NCI-H1417 (cell line): ENCODE results near the gene PTGDS.

Source experiments
- DNase-seq, 3 experiments: peaks; one replicate each; lab custom pipeline; 2025; lab: John Stamatoyannopoulos, UW

The PTGDS gene

DNA sequence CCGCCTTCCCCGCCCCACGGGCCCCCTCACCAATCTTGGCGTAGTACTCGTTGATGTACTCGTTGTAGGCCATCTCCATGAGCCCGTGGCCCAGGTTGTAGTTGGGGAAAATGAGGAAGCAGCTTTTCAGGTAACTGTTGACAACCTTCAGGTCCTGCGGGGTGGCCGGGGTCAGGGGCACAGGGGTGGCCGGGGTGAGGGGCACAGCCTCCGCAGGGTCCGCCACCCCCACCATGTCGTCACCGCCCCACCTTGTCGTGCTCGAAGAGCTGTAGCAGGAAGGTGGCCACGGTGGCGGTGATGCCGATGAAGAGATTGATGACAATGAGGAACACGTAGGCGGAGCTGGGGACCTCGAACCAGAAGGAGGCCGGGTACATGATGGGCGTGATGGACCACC lies 33.9 kb downstream of the PTGDS start:
- no peak for DNase-seq

DNA sequence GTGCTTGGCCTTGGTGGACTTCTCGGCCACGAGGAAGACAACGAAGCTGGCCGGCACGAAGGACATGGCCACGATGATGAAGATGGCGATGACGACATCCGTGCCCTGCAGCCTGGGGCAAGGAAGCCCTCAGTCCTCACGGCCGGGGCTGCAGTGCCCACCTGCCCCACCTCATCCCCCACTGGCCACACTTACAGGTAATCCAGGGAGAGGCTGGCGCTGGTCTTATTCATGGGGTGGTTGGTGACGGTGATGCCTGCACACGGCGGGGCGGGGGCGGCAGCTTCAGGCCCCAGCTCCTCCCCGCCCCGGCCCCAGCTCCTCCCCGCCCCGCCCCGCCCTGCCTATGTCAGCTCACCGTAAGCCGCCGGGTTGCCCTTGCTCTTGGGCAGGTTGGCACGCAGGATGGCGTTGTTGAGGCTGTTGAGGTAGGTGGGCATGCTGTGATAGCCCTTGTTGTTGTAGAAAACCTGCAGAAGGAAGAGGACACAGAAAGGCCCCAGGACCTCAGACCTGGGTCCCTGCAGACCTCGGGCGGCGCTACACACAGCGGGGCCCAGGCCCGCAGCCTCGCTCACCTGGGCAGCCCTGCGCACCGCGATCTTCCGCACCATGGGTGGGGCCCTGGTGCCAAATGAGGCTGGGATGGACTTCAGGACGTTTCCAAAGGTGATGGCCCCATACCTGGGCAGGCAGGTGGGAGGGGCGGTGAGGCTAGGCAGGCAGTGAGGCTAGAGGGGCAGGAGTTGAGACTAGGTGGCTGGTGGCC lies 34.8 kb downstream of the PTGDS start:
- DNase-seq = no peak

DNA sequence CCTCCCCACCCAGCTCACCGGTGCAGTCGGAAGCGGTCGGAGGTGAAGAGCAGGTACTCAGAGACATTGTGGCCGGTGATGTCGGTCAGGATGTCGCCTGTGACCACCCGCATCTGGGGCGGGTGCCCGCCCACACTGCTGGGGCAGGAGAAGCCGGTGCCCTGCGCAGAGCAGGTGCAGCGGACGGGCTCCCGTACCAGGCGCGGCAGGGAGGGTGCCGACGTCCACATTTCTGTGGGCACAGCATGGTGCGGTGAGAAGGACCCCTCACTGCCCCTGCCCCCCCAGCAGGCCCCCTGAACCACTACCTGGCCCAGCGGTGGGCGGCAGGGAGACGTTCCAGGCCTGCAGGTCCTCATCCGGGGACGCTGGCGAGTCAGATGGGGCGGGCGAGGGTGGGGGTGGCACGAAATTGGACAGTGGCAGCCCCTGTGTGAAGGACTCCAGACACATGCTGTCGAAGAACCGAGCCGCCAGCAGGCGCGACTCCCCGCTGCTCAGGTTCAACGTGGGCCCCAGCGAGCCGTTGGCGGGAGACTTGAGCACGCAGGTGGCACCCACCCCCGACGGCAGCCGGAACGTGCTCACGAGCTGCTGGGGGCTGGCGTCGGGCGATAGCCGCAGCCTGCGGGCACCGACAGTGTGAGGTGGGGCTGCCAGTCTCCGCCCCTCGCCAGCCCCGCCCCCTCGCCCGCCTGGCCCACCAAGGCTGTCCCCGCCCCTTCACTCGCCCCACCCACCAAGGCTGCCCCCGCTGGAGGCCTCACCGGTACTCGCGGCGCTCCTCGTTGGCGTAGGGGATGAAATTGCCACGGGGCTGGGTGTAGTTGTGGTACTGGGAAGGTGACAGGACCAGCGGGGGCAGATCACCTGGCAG lies 35.6 kb downstream of the PTGDS start:
- DNase-seq = no peak

DNA sequence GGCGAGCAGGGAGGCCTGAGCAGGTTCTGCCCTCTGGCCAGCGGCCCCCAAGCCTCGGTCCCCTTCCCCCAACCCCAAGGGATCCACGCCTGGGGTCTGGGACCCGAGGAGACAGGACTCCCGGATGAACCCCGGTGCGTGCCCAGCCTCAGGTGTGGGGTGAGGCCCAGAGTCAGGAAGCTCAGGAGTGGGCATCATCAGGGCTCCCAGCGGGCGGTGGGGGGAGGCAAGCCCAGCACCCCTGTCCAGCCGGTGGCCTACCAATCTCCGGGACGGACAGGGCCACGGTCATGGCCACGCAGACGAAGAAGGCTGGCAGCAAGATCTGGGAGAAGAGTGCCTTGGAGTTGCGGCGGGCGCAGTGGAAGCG lies 36.3 kb downstream of the PTGDS start:
- no peak for DNase-seq

DNA sequence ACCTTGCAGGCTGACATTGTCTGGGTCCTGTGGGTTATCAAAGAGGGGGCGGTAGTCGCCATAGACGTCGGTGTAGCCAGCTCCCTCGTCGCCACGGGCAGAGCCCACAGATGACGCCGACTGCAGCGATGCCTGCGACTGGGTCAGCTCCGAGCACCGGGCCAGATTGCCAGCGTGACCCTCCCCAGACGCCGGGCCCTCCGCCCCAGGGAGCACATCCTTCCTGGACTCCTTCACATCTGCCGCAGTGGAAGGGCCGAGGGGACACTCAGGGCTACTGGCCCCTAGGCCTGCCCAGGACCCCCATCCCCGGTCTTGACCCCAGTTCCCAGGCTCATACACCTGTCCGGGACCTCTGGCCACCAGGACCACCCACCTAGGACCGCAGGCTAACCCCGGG lies 36.9 kb downstream of the PTGDS start:
- DNase-seq = no peak

DNA sequence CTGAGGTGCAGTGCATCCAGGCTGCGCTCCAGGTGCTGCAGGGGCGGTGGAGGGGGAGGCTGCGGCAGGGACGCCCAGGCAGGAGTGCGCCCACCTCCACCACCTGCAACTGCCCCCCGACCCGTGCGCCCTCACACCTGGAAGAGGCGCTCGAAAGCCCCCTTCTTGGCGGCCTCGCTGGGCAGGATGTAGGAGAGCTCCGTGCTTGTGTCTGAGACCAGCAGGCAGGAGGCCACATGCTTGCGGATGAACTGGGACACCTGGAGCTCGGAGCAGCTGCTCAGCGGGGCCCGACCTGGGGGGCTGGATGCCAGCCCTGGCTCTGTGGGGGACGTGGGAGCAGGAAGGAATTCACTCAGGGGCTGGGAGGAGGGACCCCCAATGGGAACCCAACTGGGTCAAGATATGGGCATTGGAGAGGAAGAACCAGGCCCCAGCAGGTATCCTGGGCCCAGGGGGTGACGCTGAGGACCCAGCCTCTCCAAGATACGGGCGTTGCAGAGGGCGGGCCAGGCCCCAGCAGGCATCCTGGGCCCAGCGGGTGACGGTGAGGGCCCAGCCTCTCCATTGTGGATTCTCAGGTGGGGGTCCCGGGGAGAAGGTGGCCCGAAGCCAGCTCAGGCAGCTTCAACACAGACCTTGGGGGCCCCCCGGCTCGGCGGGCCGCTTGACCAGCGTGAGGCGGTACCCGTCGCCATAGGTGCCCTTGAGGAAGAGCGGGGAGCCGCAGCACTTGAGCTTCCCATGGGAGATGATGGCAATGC lies 37.7 kb downstream of the PTGDS start:
- no peak for DNase-seq

DNA sequence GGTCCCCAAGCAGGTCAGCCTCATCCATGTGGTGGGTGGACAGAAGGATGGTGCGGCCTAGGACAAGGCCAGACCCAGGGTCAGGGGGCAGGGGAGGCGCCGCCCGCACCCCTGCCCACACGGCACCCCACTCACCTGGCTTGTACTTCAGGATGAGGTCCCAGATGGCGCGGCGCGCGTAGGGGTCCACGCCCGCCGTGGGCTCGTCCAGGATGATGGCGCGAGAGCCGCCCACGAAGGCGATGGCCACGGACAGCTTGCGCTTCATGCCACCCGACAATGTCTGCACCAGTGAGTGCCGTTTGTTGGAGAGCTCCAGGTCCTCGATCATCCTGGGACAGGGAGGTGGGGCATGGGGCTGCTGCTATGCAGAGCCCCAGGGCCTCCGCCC lies 38.2 kb downstream of the PTGDS start:
- no peak for DNase-seq

DNA sequence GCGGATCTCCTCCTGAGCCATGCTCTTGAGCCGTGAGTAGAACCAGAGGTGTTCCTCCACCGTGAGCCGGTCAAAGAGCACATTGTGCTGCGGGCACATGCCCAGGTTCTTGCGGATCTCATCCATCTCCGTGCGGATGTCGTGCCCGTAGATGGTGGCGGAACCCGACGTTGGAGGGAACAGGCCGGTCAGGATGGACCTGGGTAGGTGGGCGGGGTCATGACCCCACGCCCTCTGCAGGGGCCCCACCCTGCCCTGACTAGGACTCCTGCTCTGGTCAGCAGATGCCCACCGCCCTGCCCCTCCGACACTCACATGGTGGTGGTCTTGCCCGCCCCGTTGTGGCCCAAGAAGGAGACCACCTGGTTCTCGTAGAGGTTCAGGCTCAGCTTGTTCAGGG lies 38.7 kb downstream of the PTGDS start:
- no peak for DNase-seq

DNA sequence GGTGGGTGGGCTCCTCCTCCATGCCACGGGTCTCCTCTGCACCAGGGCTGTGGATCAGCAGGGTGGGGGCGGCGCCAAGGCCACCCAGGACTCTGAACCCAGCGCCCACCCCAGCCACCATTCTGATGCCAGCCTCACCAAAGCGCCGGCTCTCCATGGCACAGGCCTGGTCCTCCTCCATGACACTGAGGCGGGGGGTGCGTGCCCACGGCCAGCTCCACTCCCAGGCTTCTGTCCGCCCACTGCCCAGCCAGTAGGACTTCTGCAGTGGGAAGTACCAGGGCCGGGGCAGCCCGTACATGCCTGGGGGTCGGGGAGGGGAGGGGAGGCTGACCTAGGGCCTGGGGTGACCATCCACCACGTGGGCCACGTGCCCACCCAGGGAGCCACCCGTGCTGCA lies 39.1 kb downstream of the PTGDS start:
- DNase-seq = no peak

DNA sequence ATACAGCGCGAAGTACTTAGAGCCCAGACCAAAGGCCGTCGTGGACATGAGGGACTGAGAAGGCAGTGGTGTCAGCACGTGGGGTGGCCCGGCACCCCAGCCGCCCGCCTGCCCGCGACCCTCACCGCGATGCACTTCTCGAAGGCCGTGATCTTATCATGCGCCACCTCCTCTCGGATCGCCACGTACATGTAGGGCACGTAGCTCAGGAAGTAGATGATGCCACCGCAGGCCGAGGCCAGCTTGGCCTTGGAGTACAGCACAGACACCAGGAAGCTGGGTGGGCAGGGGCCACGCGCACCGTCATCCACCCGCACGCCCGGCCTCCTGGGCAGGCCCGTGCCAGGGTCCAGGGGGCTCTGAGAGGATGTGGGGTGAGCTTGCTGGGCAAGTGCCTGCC lies 39.8 kb downstream of the PTGDS start:
- no peak for DNase-seq

DNA sequence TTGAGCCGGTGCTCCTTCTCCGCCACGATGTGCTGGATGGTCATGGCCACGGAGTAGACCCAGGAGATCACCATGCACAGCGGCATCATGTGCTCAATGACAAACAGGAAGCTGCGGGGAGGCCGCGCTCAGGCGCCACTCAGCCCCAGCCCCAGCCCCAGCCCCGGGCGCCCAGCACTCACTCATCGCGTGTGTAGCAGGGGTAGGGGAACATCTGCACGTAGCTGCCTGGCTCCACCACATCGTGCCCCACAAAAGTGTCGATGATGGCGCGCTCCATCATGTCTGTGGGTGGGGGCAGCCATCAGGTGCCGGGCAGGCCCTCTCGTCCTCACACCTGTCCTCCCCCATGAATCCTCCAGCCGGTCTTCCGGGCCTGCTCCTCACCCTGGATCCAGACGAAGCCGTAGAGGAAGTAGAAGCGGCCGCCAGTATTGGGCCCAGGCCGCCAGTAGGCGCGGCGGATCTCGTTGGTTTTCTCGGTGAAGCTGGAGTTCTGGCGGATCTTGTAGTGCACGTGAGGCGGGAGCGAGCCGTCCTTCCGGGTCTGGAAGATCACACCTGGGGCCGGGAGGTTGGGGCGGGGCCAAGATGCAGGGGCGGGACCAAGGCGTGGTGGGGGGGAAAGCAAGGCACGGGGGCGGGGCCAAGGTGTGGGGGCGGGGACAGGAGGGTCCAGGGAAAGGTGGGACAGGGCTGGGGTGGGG lies 40.6 kb downstream of the PTGDS start:
- no peak for DNase-seq

DNA sequence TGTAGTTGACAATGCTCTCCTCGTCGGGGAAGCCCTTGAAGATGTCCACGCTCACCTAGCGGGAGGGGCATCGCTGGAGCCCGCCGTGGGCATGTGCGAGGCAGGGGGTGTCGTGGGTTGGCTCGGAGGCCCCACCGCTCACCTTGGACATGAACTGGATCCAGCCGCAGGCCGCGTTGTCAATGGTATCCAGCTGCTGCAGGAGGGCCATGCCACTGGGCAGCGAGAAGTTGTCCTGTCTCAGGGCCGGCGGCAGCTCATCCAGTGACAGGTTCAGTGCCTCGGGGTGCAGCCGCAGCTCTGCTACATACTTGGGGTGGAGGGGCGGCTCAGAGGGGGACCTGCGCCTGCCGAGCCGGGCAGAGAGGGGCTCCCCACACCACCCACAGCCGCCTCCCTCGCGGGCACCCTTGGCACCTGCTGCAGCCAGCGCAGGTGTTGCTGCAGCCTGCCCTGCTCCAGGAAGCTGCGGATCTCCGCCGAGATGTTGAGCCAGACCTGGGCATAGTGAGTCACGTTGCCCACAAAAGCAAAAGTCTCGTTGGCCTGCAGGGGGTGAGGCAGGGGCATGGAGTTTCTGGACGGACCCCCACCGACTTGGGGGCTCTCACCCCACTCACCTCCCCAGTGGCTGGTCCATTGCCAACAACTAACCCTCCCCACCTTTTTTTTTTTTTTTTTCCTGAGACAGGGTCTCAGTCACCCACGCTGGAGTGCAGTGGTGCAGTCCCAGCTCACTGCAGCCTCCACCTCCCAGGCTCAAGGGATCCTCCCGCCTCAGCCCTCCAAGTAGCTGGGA lies 41.7 kb downstream of the PTGDS start:
- DNase-seq = no peak

DNA sequence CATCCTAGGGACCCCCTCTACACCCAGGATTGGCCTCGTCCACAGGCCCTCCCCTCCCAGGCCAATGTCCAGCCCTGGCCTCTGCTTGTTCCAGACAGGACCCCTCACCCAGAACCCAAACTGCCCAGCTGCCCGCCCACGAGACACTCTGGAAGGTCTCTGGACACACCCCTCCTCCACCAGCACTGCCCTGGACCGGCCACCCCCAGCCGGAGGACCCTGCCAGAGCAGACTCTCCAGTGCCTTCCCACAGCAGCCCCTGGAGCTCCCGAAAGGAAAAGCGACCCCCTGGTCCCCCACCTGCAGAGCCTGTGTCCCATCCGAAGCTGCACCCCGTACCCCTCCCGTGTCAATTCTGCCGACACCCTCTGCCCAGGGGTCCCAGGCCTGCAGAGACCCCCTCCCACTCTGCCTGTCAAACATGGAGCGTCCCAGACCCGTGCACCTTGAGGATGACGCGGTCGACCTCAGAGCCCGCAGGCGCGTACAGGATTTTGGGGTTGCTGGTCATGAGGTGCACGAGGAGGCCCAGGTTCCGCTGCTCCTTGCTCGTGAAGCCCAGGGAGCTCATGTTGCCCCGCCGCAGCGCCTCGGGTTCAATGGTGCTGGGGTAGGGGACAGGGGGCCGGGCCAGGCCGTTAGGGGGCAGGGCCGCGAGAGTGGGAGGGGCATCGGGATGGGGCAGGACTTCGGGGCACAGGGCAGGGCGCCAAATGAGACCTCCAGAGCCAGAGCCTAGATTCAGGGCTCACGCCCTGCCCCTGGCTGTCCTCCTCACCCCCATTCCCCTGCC lies 42.8 kb downstream of the PTGDS start:
- DNase-seq = no peak

DNA sequence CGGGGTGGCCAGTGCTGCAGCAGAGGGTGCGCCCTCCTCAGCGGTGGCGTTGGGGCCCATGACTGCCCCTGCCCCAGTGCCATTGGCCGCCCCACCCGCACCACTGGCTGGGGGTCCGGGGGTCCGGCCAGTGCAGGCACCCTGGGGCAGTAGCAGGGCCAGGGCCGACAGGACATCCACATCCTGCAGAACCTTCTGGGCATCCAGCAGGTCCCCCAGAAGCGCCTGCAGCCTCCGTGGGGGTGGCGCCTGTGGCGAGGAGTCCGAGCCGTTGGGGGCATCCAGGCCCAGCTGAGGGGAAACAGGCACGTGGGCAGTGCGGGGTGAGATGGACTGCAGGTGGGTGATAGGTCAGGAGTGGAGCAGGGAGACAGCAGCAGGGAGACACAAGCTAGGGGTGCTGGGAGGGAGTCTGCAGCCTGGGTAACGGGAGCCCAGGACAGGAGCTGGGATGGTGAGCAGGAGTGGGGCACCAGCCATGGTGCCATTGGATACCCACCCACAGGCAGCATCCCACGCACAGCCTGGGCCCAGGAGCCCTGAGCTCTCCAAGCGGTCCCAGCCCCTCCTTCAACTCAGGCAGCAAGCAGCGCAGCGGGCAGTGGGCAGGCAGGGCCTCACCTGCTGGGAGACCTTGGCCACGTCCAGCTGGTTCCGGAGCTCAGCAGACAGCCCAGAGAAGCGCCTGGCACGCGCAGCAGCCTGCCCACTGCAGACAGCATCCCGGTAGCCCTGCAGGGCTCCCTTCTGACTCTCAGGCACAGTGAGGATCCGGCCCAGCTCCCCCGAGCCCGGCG lies 43.7 kb downstream of the PTGDS start:
- DNase-seq = no peak

DNA sequence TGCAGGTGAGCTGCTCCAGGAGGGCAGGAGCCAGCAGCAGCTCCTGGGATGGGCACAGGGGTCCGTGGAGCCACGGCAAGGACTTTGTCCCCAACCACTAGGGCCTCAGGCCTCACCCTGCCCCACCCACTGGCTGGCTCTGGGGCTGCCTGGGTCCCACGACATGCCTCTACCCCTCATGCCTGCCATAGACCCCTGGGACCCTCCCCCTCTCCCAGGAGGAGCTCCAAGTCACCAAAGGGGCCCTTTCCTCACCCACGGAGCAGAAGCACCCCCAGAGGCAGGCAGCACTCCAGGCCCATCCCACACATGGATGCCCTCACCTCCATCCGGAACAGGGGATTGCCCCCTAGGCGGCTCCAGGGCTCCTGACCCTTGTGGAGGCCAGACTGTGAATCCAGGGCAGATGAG lies 44.3 kb downstream of the PTGDS start:
- no peak for DNase-seq

DNA sequence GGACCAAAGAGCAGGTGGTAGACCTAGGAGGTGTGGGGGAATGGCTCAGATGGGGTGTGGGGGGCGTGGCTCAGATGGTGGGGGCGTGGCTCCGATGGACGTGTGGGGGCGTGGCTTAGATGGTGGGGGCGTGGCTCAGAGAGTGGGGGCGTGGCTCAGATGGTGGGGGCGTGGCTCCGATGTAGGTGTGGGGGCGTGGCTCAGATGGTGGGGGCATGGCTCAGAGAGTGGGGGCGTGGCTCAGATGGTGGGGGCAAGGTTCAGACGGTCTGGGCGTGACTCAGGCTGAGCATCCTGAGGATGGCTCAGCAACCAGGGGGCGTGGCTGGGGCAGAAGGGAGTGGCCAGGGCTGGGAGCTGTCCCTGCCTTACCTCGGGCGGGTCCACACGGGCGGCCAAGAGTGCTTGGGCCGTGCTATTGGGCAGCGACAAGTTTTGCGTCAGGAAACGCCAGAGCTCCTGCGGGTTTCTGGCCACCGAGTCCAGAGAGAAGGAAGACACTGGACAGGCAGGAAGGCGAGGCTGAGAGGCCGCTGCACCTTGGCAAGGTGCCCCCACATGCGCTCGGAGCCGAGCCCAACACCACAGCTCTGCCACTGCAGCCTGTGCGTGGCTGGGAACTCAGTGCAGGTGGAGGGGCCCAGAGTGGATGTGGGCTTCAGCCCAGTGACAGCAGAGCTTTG lies 44.8 kb downstream of the PTGDS start:
- peak; percentile 41 to 51 (median 46) for DNase-seq

DNA sequence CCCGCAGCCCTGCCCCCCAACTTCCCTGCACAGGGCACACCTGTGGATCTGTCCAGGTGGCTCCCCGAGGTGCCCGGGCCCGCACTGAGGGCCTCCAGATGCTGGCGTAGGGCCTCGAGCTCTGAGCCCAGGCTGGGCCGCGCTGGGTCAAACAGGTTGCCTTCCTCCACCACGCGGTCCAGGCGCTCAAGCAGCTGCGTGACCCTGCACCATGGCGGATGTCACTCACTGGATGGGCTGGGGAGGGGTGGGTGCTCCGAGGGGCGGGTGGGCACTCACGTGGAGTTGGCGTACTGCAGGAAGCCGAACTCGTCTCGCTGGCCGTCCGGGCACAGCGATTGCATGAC lies 45.3 kb downstream of the PTGDS start:
- no peak for DNase-seq

DNA sequence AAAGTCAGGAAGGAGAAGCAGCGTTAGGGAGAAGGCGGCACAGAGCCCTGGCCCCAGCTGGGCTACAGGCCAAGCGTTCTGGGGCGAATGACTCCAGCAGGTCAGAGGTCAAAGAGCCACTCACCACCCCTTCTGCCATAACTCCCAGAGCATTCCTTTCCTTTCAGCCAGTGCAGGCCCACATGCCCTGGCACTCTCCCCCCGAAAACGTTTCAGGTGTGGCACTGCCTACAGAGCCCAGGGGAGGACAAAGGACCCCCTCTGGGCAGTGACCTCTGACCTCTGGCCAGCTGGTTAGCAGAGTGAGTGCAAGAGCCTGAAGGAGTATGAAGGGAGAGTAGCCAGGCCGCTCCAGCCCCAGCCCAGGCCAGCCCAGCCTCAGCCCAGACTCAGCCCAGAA lies 45.9 kb downstream of the PTGDS start:
- no peak for DNase-seq

DNA sequence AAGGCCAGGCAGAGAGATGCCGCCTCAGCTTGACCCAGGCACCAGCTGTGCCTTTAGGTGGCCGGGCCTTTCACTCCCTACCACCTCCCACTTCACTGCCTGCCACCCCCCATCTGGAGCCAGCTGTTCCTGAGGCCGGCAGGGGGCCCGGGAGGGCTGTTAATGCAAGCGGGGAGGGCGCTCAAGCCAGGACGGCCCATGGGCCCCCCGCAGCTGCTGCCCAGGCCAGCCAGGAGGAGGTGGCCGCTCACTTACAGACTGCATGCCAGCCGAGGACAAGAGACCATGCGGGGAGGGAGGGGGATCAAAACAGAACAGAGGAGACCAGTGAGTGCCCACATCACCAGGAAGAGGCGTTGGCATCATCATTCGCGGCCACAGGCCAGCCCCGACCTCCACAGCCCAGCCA lies 46.3 kb downstream of the PTGDS start:
- no peak for DNase-seq
